ENCODE data around the gene LTF.
"Not testable (repeated sequence)": the region's sequence is repeated elsewhere in the genome, so short reads cannot be mapped to it uniquely, and the experiment has no call there.

Gene LTF

DNA sequence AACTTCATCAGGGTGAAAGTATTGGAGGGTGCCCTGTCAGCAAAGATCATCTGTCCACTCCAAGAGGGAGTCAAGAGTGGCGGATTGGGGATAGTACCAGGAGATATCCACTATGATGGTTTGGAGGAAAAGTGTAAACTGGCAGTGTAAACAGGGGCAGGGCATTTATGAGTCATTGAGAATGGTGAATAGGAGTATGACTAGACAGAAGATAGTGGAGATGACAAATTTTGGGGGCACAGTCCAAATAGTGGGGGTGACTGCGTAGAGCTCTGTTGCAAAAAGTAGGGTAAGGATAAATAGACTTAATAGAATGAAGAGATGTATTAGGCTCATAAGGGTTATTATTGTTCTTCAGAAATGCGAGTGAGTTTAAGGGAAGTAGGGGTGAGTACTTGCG is 75.9 kb downstream of the LTF start:
- not testable (repeated sequence) for DNase-seq

DNA sequence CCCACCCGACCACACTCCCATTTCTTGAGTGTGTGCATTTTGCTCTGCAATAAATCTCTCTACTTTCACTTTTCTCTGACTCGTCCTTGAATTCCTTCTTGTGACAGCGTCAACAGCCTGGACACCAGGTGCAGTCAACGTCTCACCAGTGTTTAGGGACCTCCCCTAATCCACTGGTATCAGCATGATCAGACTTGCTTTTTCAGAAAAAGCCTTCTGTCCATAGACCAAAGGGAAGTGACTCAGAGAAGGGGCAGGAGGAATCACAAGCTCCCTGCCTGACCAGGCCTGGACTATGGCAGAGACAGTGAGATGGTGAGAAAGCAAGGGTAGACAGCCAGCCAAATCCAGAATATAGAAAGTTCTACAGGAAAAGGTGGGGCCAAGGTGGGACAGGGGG is 78.5 kb downstream of the LTF start:
- DNase-seq, result no peak

All from NCI-H774 (cell line).